HG02852 (cell line): ENCODE measurements around the gene S1PR5.
A peak's percentile ranks its signal among the peaks of the same experiment; 100 is the strongest.
"Not testable (repeated sequence)": the region's sequence is repeated elsewhere in the genome, so short reads cannot be mapped to it uniquely, and the experiment has no call there.

ENCODE experiments used
- ATAC-seq: cut with Tn5 transposase; IDR thresholded peaks from one replicate; pipeline ENCODE4 v1.9.1; 2021; ENCODE audit warnings: mild to moderate bottlenecking, moderate library complexity; ENCODE audit not compliant: unreplicated experiment

S1PR5 gene

GRCh38 chr19:10517361-10517759 lies at the start of gene S1PR5:
TSS of gene S1PR5 (minus strand) at chr19:10517447. CDS start at chr19:10515011, 2,436 bp downstream.
- no peak for ATAC-seq

- ATAC-seq: no peak
Measured at GRCh38 chr19:10566658-10567410, 49.6 kb upstream of the S1PR5 start.

GRCh38 chr19:10566408-10566657 lies 49.1 kb upstream of the S1PR5 start:
- ATAC-seq: no peak

- ATAC-seq: peak; percentile 39
Measured at GRCh38 chr19:10565567-10566407, 48.5 kb upstream of the S1PR5 start, which contains the start of gene KRI1. TSS of gene KRI1 (minus strand) at chr19:10566010. CDS start at chr19:10565999, 11 bp downstream.

GRCh38 chr19:10565028-10565566 lies 47.9 kb upstream of the S1PR5 start:
- no peak for ATAC-seq

- ATAC-seq: no peak
Measured at GRCh38 chr19:10562609-10563008, 45.4 kb upstream of the S1PR5 start.

GRCh38 chr19:10560154-10560553 lies 42.9 kb upstream of the S1PR5 start:
- no peak for ATAC-seq

GRCh38 chr19:10557603-10558197 lies 40.5 kb upstream of the S1PR5 start:
- no peak for ATAC-seq

GRCh38 chr19:10555610-10555973 lies 38.3 kb upstream of the S1PR5 start:
- no peak for ATAC-seq

- no peak for ATAC-seq
Measured at GRCh38 chr19:10554760-10555609, 37.7 kb upstream of the S1PR5 start.

GRCh38 chr19:10553943-10554381 lies 36.7 kb upstream of the S1PR5 start:
- ATAC-seq: no peak

- no peak for ATAC-seq
Measured at GRCh38 chr19:10553087-10553667, 35.9 kb upstream of the S1PR5 start.

- no peak for ATAC-seq
Measured at GRCh38 chr19:10552510-10553053, 35.3 kb upstream of the S1PR5 start.

GRCh38 chr19:10551698-10552301 lies 34.6 kb upstream of the S1PR5 start:
- no peak for ATAC-seq

GRCh38 chr19:10551006-10551405 lies 33.8 kb upstream of the S1PR5 start:
- ATAC-seq: not testable (repeated sequence)

GRCh38 chr19:10550336-10550735 lies 33.1 kb upstream of the S1PR5 start:
- ATAC-seq: no peak

GRCh38 chr19:10549733-10550132 lies 32.5 kb upstream of the S1PR5 start:
- no peak for ATAC-seq

- ATAC-seq: no peak
Measured at GRCh38 chr19:10548746-10549276, 31.6 kb upstream of the S1PR5 start.

GRCh38 chr19:10546817-10547216 lies 29.6 kb upstream of the S1PR5 start:
- no peak for ATAC-seq
